Astrocyte (in vitro differentiated cells and primary cell): Measurements from ENCODE around the gene IRF9.

Source experiments
- CTCF ChIP-seq: IDR thresholded peaks from 2 replicates; pipeline ENCODE4 v1.5.1; 2011; ENCODE audit warnings: low read depth, mild to moderate bottlenecking, inconsistent platforms, low read length, moderate library complexity; ENCODE audit not compliant: insufficient read depth
- EZH2 ChIP-seq: IDR thresholded peaks from 2 replicates; pipeline ENCODE4 v1.6.1; 2012; ENCODE audit warnings: mild to moderate bottlenecking, low read length, inconsistent platforms; ENCODE audit not compliant: insufficient read depth

GRCh38 chr14:24162093-24162492 lies 1.0 kb downstream of the IRF9 start:
- no peak for TF ChIP-seq CTCF
- no peak for TF ChIP-seq EZH2
